TTC549 (cell line): ENCODE measurements around the gene TAOK1.

ENCODE experiments used
- FAIRE-seq: peaks from 2 replicates; lab custom pipeline; 2012; peaks lifted over from hg19 to GRCh38; lab: Jason Lieb, UNC

Gene TAOK1

DNA sequence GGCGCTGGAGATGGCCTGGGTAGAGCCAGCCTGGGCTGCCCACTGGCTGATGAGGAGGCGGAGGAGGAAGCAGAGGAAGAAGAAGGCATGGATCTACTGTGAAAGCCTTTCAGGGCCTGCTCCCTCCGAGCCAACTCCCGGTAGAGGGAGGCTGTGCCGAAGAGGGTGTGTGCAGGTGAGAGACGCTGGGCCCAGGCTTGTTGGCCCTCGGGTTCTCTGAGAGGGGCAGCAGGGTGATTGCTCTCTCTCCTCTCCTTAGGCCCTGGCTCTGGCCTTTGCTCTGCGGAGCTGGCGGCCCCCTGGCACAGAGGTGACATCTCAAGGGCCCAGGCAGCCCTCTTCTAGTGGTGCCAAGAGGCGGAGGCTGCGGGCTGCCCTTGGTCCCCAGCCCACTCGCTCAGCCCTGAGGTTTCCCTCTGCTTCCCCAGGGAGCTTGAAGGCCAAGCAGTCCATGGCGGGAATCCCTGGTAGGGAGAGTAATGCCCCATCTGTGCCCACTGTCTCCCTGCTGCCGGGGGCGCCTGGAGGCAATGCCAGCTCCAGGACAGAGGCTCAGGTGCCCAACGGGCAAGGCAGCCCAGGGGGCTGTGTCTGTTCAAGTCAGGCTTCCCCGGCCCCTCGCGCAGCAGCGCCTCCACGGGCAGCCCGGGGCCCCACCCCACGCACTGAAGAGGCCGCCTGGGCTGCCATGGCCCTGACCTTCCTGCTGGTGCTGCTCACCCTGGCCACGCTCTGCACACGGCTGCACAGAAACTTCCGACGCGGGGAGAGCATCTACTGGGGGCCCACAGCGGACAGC is 181.9 kb downstream of the TAOK1 start:
- no peak for FAIRE-seq

DNA sequence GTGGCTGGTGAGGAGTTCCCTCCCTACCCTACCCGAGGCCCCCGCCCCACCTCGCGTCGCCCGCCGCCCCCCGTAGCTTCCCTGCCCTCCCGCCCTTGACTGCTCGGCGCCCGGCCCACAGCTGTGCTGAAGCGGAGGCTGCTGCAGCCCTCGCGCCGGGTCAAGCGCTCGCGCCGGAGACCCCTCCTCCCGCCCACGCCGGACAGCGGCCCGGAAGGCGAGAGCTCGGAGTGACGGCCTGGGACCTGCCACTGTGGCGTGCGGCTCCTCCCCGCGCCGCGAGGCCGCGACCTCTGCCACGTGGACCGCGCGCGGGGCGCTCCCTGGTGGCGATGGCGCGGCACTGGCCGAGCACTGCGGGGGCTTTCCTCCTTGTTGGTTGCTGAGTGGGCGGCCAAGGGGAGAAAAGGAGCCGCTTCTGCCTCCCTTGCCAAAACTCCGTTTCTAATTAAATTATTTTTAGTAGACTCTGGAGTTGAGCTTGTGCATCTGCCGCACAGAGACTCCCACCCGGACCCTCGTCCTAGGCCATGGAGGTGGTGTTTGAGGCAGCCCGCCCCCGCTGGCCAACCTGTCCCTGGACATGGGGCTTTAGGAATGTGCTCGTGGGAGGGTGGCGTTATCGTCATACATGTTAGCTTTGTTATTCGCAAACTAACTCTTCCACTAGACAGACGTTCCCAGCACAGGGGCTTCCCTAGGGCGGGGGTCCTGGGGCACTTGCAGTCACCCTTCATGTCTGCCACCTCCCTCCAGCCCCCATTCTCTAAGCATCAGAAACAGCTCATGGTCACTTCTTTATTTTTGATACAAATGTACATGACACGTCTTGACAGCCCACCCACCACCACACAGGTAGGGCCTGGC is 182.8 kb downstream of the TAOK1 start:
- no peak for FAIRE-seq

DNA sequence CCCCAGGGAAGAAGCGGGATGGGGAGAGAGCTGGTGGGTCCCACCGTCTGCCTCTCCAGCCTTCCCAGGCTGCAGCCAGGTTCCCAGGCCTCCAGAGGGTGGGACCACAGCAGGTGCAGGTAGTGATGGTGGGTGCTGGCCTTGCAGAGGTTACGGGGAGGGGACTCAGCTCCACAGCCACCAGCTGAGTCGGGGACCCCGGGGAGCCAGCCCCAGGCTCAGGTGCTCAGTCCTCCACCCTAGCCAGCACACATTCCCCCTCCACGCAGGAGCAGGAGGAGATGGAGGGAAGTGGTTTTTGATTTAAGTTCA is 183.4 kb downstream of the TAOK1 start:
- FAIRE-seq: no peak

DNA sequence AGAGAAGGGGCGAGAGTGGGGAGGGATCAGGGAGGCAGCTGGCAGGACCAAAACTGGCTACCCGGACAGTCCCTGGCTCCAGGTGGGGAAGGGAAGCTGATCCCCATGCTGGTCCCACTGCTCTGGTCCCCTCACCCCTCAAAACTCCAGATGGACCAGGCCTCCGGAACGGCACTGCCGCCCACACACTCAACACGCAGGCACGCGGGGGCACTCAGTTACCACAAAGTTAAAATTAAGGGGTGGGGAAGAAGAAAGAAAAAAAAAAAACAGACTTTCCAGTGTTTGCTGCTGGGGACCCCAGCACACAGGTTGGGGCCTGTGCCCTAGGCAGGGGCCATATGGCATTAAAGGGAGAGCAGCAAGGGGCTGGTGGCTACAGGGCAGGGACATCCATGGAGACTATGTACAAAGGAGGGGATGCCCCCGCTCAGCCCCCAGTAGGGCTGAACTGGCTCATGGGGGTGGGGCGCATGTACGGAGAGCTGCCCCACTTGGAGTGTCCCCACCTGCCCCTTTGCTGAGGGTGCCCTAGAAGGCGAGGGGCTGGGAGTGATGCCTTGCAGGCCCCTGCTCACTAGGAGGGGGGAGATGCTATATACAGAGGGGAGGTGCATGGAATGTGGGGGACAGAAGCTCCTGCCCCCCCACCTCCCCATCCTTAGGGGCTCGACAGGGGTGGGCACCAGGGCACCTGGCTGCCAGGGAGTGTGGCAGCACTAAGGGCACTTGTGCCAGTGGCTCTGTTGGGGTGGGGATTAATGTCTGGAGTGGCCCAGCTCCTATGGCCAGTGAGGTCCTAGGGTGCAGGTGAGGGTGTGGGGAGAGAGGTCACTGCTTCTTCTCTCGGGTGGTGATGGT is 183.9 kb downstream of the TAOK1 start:
- no peak for FAIRE-seq

DNA sequence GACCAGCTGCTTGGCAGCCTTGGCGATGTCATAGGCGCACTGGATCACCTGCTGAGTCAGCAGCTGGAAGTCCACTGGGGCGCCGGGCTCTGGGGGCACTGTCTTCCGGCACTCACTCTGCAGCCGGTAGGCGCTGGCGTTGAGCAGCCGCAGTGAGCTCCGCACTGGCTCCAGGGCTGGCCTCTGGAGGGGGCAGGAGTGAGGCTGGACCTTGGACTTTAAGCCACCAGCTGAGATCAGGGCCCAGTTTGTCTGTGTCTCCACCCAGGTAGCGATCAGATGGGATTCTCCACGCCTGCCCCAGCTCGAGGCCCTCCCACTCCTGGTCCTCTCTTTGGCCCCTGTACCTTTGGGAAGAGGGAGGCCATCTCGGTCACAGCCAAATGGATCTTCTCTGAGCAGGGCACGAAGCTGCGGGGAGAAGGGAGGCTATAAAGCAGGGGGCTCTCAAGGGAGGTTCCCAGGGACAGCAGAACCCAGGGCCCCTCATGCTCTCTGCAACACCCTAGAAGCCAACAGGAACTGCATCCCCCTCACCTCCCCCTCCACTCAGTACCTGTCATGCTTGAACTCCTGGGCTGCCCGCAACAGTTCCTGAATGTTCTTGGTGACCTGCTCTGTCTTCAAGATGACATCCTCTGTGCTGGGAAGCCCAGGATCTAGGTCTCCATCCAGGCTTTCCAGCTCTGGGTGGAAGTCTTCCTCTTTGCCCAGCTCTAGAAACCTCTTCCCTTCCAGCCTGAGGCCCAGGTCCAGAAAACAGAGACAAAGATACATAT is 184.8 kb downstream of the TAOK1 start:
- FAIRE-seq: no peak

DNA sequence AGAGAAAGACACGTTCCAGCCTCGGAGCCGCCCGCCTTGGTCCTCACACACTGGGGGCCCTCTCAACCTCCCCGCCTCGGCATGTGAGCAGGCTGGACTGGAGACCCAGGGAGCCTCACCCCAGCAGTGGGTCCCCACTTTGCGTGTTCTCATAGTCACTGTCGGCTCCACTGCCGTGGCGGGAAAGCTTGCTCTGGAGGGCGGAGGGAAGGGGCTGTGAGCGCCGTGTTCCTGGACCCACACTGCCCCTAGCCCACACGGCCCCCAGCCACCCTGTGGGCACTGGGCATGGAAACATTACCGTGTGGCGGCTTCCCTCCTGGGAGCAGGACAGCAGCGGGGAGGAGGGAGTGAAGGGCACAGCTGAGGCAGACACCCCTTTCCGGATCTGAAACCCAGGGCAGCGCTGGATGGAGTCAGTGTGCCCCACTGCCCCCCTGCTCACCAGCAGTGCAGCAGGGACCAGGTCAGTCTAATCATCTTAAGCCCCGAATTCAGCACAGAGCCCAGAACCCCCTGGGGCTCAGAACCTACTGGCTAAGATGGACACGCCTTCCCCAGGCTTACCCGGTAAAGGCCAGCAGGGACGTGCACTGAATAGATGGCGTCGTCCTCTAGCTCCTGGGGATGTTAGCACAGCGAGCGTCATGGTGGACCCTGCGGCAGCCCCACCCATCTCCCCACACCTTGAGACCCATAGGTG is 185.5 kb downstream of the TAOK1 start:
- no peak for FAIRE-seq

DNA sequence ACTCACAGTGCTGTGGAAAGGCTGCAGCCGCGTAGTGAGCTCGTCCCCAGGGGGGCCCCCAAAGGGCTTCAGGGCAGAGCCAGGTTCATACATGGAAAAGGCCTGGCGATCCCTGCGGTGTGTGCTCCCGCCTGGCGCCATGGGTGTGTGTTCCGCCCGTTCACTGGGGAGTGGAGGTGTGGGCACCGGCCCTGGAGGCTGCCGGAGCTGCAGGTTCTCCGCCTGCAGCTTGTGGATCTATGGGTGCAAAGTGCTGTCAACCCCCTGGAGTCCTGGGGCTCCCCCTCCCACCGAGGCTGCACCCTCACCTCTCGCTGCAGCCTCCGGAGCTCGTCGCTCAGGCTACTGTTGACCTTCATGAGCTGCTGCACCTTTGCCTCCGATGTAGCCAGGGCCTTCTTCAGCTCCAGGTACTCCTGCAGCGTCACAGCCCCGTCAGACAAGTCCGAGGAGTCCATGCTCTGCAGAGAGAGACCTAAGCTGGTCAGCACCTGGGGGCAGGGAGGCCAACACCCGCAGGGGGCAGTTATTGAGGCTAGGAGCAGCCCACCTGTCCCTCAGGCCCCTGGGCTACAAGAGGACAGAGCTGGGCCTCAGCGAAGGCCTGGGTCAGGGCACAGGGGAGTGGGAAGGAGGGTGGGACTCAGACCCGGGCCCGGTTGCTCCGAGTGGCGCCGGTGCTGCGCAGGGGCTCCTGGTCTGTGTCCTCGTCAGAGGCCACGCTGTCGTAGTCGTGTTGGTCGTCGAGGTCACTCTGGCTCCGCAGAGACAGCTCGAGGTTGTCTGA is 186.2 kb downstream of the TAOK1 start:
- FAIRE-seq: no peak

DNA sequence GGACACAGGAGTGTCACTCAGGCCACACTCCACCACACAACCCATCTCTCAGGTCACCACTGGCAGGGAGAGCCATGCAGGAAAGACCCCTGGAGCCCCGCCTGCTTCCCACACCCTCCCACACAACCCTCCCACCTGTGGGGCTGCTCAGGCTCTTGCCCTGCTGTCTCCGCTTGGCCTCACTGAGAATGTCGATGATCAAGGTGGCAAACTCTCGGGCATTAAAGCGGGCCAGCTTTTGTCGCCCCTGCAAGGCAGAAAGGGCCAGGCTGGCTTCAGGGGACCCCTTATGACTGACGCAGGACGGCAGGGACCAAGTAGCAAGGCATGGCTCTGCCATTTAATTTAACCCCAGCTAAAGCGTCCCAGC is 186.8 kb downstream of the TAOK1 start:
- FAIRE-seq: no peak

DNA sequence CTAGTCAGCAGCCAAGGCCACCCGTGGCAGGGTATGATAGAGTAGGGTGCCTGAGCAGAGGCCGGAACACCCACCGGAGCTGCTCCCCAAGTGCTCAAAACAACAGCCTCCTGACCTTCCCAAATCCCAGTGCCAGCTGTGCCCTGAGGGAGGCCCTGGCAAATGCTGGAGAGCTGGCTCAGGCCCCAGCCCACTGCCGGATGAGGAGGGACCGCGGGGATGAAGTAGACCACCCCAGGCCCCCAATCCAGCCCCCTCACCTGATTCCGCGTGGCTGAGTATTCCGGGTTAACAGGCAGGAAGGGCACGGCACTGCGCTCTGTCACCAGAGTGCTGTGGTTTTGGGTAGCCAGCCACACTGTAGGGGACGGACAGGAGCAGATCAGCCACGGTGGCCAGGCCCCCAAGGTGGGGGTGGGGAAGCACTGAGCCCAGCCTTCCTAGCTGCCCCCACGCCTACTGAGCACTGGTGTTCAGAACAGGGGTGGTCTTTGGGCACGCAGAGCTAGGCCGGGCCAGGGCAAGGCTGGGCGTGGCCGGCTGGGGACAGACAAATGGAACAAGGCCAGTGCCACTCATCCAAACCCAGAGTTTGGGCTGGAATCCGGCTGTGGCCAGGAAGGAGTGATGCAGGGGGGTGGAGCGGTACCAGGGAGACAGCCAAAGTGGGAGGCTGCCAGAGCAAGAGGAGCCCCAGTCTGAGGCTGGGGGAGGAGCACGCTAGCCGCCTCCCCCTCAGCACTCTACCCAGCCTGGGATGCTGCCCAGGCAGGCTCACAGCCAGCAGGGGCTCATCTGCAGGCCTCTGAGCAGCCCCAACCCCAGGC is 187.4 kb downstream of the TAOK1 start:
- FAIRE-seq: no peak

DNA sequence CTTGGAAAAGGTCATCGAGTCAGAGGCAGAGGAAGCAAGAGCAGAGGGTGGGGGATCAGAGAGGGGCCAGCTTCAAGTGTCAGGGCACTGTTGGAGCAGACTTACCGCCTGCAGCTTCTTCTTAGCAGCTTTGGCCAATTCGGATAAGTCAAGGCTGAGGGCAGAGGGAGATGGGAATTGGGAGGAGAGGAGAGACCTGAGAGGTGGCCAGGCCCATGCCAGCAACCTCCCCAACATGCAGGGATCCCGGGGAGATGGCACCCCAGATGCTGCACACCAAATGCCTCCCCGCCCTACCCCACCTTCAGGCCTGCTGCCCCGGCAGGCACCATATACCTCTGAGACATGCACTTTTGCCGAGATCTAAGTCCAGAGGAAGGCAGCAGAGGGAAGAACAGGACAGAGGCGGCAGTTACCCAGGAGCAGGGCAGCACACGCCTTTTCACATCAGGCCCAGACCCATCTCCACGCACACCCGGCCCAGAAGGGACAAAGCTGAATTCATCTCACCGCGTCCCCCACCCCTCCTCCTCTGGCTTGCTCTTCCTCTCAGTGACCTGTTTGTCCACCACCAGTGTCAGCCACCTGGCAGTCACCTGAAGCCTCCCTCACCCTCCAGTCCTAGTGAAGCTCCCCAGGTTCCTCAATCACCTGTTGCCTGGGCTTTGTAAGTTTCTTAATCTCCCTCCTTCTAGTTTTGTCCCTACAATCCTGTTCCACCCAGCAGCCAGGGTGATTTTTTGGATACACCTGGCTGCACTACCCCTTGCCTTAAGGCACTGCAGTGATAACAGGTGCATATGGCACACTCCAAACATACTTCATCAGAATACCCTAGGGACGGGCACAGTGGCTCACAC is 188.7 kb downstream of the TAOK1 start:
- FAIRE-seq: no peak

DNA sequence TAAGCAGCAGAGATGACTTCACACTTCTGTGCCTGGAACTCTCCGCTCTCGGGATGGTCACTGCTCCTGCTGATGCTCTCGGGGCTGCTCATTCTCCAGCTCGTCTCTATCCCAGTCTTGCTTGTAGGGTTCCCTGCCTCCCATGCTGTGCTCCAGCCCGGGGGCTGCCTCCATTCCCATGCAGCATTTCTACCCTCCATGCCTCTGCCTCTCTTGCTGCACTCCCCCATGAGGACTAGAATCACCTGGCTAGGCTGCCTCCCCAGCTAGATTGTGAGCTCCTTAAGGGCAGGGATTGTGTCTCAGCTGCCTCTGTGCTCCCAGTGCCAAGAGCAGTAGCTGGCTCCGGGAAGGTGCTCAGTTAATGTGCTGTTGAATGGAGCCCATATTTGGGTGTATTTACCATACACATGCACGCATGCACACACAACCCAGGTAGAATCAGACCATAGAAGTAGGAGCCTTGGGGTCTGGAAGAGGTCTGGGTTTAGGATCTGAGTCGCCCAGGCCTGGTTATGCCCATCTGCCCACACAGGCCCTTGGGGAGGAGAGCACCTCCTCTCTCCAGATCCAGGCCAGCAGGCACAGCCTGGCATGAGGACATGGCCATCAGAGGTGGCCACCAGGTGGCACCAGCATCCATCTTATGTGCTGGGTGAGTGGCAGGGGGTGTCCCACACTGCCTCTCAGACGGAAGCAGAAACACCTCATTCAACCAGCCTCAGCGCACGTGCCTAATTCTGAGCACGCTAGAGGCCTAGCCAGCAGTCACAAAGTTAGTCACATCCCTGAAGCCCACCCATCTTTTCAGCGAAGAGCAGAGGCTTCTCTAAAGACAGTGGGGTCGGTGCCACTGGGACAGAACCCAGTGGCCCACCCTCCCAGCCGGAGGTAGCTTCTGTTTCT is 190.0 kb downstream of the TAOK1 start:
- FAIRE-seq: no peak

DNA sequence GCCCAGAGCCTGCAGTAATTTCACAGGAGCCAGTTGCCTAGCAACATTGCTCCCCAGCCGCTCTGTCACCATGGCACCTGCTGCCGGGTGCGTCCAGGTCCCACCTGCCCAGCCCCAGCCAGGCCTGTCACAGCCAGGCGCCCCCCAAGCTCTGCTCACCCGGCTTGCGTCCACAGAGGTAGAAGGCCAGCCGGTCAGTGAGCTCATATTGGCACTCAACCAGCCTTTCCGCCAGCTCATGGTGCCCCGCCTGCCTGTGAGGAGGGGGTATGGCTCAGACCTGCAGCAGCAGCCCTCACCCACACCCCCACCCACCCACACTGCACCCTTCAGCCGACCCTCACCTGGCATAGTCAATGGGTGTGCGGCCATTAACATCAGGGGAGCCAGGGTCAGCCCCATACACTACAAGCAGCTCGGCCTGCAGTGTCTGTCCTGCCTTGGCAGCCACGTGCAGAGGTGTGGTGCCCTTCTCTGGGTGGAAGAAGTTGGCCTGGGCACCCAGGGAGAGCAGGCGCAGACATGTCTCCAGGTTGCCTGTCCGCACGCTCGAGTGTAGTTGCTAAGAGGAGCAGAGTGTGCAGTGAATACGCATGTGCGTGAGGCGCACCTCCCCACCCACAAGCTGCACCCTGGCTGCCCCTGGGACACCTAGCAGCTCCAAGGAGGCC is 191.6 kb downstream of the TAOK1 start:
- no peak for FAIRE-seq

DNA sequence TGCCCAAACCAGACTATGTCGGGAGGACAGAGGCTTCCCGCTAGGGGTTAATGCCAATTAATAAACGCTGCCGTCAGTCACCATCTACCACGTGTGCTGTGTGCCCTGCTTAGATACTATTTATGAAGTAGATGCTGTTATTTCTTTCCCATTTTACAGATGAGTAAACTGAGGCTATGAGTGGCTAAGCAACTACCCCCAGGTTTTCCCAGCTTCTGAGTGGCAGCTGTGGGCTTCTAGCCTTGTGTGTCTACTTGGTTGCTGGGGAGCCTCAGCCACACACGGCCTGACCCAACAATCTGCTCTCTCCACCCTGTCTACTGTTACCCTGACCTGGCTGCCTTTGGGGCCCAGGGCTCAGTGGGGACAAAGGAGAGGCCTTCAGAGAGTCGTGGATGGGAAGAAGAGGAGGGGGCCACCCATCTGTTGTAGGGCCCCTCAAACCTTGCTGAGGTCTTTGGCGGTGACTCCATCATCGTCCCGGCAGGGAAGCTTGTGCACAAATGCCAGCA is 192.1 kb downstream of the TAOK1 start:
- FAIRE-seq: no peak

DNA sequence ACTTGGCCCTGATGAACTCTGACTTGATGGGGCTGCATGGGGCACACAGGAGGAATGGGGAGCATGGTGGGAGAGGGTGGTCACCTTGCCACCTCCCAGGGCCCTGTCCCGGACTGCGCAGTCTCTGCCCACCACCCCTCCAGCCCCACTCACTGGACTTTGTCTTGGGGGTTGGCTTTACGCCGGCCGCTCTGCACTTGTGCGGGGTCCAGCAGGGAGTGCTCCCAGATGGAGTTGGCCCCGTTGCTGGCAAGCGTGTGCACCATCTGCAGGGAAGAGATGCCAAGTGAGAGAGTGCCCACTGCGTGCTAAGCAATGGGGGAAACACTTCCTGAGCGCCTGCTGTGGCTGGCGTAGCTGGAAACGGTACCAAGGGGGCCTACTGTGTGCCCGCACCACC is 192.6 kb downstream of the TAOK1 start:
- no peak for FAIRE-seq

DNA sequence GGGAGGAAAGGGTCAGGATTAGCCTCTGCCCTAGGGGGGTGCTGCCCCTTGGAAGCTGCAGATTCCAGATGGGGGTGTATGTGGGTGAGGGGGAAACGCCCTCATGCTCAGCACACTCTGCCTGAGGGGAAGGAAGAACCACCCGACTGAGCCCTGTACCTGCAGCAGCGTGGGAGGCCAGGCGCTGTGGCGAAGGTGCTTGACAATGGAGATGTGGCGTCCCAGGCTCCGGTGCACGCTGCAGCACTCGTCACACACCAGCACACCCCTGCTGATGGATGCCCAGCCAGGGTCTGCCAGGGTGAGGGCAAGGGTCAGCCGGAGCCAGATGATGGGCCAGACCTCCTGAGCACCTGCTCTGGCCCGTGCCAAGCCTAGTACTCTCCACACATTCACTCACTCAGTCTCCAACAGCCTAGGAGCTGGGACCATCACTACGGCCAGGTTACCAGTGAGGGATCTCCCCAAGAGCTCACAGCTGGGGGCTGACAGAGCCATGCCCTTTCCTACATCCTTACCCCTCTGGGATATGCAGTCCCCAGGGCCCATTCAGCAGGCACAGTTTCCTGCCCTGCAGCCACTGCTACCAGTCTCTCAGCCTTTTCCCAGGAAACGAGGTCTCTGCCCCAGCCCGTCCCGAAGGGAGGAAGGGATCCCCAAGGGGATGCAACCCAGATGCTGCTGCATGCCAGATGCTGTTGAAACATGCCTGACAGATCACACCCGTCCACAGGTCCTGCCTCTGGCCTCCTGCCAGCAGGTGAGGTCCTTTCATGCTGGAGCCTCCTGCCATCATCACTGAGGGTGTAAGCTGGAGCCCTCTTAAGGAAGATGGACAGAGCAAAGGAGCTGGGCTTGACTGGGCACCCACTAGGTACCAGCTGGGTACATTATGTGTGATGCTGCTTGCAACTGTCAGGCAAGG is 193.4 kb downstream of the TAOK1 start:
- FAIRE-seq: no peak
